CD4-positive, alpha-beta T cell (primary cell): ENCODE results near the gene M1AP. TPM values are rescaled to one million over a fixed set of nuclear protein-coding genes. Genes with fewer than 3 reads are reported as not detected.

Experiments used
- ATAC-seq: fragments of 200-7000 bp; cut with Tn5 transposase; one replicate; pipeline ENCODE4 v1.10.0; 2022; ENCODE audit warnings: mild to moderate bottlenecking; ENCODE audit not compliant: poor library complexity
- CTCF ChIA-PET: fragments of 350-600 bp; sonication (Branson Sonifier 250); formaldehyde crosslinking; loops from one replicate; lab custom pipeline; 2021; ENCODE audit warnings: antibody characterized with exemption, inconsistent platforms; lab: Charles Lee
- POLR2A ChIA-PET: fragments of 350-600 bp; sonication (Branson Sonifier 250); formaldehyde crosslinking; loops from one replicate; lab custom pipeline; 2021; ENCODE audit warnings: antibody characterized with exemption, inconsistent platforms; lab: Charles Lee
- DNase-seq, 14 experiments: peaks; one replicate each; pipeline ENCODE4 v3.0.0-alpha.2; 2013 to 2020; ENCODE audit warnings: mixed read lengths in 2 of 14
- H3K27ac ChIP-seq, 2 donors: one replicate each; pipeline versions ENCODE4 v1.5.1 to v1.7.0; 2013; ENCODE audit warnings: low read length in 2 of 2, low read depth in 1 of 2, mild to moderate bottlenecking in 1 of 2
- H3K27me3 ChIP-seq, 2 experiments: 1 replicate in 1 of 2; 2 replicates in 1 of 2; pipeline versions ENCODE4 v1.6.1 to v1.7.0; 2013; ENCODE audit warnings: low read length in 2 of 2, control low read depth in 1 of 2, mild to moderate bottlenecking in 1 of 2, moderate library complexity in 1 of 2; ENCODE audit not compliant: insufficient read depth in 2 of 2, control insufficient read depth in 1 of 2
- H3K36me3 ChIP-seq: one replicate; pipeline ENCODE4 v1.6.1; 2013; ENCODE audit warnings: low read length, control low read depth; ENCODE audit not compliant: insufficient read depth
- H3K4me1 ChIP-seq: one replicate; pipeline ENCODE4 v1.6.1; 2013; ENCODE audit warnings: low read length, control low read depth; ENCODE audit not compliant: insufficient read depth
- H3K4me3 ChIP-seq: one replicate; pipeline ENCODE4 v1.5.1; 2013; ENCODE audit warnings: mild to moderate bottlenecking, low read length, moderate library complexity
- H3K9me3 ChIP-seq, 2 experiments: 1 replicate in 1 of 2; 2 replicates in 1 of 2; pipeline versions ENCODE4 v1.6.1 to v1.7.0; 2013; ENCODE audit warnings: low read length in 2 of 2, mild to moderate bottlenecking in 2 of 2, control low read depth in 1 of 2, moderate library complexity in 1 of 2; ENCODE audit not compliant: control insufficient read depth in 1 of 2, insufficient read depth in 1 of 2
- H3K27ac Mint-ChIP-seq: one replicate; pipeline ENCODE4 v1.8.0; 2020; ENCODE audit warnings: mixed read lengths
- H3K27me3 Mint-ChIP-seq: one replicate; pipeline ENCODE4 v1.8.0; 2021; ENCODE audit warnings: mixed read lengths
- H3K36me3 Mint-ChIP-seq: one replicate; pipeline ENCODE4 v1.8.0; 2021; ENCODE audit warnings: low read depth, mixed read lengths
- H3K4me1 Mint-ChIP-seq: one replicate; pipeline ENCODE4 v1.8.0; 2021; ENCODE audit warnings: low read depth, mixed read lengths
- H3K4me3 Mint-ChIP-seq: one replicate; pipeline ENCODE4 v1.8.0; 2020; ENCODE audit warnings: mild to moderate bottlenecking, mixed read lengths
- H3K9me3 Mint-ChIP-seq: one replicate; pipeline ENCODE4 v1.8.0; 2020; ENCODE audit warnings: mixed read lengths
- intact Hi-C, 2 experiments: fragments of 100-400 bp; cut with DNase I in 1 of 2; cut with micrococcal nuclease in 1 of 2; formaldehyde crosslinking; loops; one replicate each; pipeline versions ENCODE4 v1.15.1 to v1.9.0; 2023 to 2025; cut with DNase I, micrococcal nuclease
- total RNA-seq, 174 experiments: library from RNA in 2 of 174; stranded (reverse) in 2 of 174; gene quantifications; one replicate each; pipeline ENCODE4 v1.2.3 and lab custom pipeline; 2021 to 2026
- TF ChIP-seq, protein P1 (sequence below): fragments of 200-600 bp; IDR thresholded peaks from one replicate; pipeline ENCODE4 v1.8.0; 2022; ENCODE audit warnings: antibody characterized with exemption, mild to moderate bottlenecking

Gene M1AP
- total RNA-seq, 2 experiments from 2014 or later, result not detected

DNA sequence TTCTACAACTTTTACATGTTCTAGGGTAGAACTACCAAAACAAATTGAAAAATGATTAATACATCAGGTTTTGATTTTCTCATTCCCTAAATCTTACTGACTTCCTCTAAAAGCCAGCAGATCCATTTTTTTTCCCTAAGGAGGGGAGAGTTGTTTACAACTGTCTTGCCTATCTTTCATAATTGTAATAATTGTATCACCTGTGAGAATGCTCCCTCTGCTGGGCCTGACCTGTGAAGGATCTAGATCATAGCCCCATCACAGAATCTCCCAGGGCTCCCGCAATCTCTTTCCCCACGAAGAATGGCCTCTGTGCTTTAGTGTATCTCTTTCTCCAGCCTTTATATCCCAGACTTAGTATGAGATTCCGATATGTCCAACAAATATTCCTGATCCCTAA lies 103.5 kb downstream of the M1AP start:
- Mint-ChIP-seq H3K27me3 (peaks cover 69% of the 10 kb centered on the region), H3K4me3 (no peak overlapping the region), H3K27ac (no peak overlapping the region), H3K4me1 (peaks cover 6% of the 10 kb centered on the region), H3K36me3 (no peaks in the 10 kb centered on the region), H3K9me3 (no peaks in the 10 kb centered on the region)
- TF ChIP-seq, protein P1, sequence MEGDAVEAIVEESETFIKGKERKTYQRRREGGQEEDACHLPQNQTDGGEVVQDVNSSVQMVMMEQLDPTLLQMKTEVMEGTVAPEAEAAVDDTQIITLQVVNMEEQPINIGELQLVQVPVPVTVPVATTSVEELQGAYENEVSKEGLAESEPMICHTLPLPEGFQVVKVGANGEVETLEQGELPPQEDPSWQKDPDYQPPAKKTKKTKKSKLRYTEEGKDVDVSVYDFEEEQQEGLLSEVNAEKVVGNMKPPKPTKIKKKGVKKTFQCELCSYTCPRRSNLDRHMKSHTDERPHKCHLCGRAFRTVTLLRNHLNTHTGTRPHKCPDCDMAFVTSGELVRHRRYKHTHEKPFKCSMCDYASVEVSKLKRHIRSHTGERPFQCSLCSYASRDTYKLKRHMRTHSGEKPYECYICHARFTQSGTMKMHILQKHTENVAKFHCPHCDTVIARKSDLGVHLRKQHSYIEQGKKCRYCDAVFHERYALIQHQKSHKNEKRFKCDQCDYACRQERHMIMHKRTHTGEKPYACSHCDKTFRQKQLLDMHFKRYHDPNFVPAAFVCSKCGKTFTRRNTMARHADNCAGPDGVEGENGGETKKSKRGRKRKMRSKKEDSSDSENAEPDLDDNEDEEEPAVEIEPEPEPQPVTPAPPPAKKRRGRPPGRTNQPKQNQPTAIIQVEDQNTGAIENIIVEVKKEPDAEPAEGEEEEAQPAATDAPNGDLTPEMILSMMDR, result peak; percentile 21
- ChIA-PET CTCF (interaction anchor here (0.9 kb wide), 1 partner anchor 61 kb away, joined by 4 read pairs; the partner anchor contains the start of genes CCDC142 and TTC31), POLR2A (no interaction called here)
- ATAC-seq (no peak), DNase-seq (peak in 4 of 14 experiments; percentile 21 to 41 (median 34))
- Histone ChIP-seq H3K27ac (no peak overlapping the region), H3K36me3 (no peaks in the 10 kb centered on the region), H3K27me3 (peaks cover 28 to 35% of the 10 kb centered on the region in 2 experiments), H3K4me3 (no peak overlapping the region), H3K4me1 (peaks cover 14% of the 10 kb centered on the region), H3K9me3 (peaks cover 0 to 7% of the 10 kb centered on the region in 2 experiments)
- intact Hi-C loops, result no loop called here

DNA sequence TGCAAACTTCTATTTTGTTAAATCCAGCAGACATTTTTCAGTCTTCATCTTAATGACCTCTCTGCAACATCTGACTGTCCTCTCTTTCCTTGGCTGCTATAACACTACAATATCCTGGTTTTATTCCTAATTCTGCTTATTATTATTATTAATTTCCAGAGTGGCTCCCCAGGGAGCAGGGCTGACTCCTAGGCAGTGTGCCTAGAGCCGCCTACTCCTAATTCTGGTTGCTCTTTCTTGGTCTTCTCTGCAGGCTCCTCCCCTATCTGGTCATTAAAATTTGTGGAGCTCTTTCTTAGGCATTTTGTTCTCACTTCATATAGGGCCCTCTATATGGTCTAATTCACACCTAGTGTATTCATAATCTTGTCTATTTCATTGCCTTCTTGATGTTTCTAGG lies 105.2 kb downstream of the M1AP start:
- TF ChIP-seq, protein P1, result no peak
- DNase-seq (no peak), ATAC-seq (no peak)
- no peaks in the 10 kb centered on the region for H3K36me3 ChIP-seq
- Mint-ChIP-seq H3K36me3 (no peaks in the 10 kb centered on the region), H3K4me1 (peaks cover under 1% of the 10 kb centered on the region), H3K9me3 (no peaks in the 10 kb centered on the region), H3K27ac (no peak overlapping the region), H3K4me3 (no peak overlapping the region), H3K27me3 (peaks cover 73% of the 10 kb centered on the region)
- intact Hi-C loops, result no loop called here
- H3K27ac ChIP-seq, result no peak overlapping the region
- H3K27me3 ChIP-seq, result peaks cover 23 to 30% of the 10 kb centered on the region in 2 experiments
- H3K4me3 ChIP-seq, result no peak overlapping the region
- no peaks in the 10 kb centered on the region for H3K9me3 ChIP-seq
- POLR2A ChIA-PET, result no interaction called here
- no peaks in the 10 kb centered on the region for H3K4me1 ChIP-seq
- CTCF ChIA-PET, result no interaction called here

DNA sequence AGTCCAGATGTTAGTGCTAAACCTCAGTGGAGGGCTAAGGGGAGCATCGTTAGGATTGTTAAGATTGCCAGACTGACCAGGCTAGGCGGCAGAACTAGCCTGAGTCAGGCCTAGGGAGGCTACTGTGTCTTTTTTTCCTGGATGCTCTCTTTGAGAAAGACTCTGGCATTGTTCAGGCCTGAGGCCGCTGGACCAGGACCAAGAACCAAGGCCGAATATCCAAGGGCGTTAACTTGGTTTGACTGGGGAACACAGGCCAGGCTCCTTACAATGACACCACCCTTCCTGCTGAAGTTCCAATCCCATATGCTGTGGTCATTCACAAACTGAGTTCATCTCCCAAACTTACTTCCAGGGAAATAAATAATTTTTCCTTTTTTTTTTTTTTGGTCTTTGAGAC lies 107.8 kb downstream of the M1AP start:
- POLR2A ChIA-PET, result no interaction called here
- no peaks in the 10 kb centered on the region for H3K4me1 Mint-ChIP-seq
- no peaks in the 10 kb centered on the region for H3K36me3 Mint-ChIP-seq
- H3K27ac ChIP-seq, result no peak overlapping the region
- no peaks in the 10 kb centered on the region for H3K9me3 ChIP-seq
- no peaks in the 10 kb centered on the region for H3K36me3 ChIP-seq
- no peak overlapping the region for H3K27ac Mint-ChIP-seq
- H3K27me3 ChIP-seq, result peaks cover 14 to 22% of the 10 kb centered on the region in 2 experiments
- no peaks in the 10 kb centered on the region for H3K9me3 Mint-ChIP-seq
- no peak overlapping the region for H3K4me3 Mint-ChIP-seq
- CTCF ChIA-PET, result no interaction called here
- no peak overlapping the region for H3K4me3 ChIP-seq
- DNase-seq (no peak), ATAC-seq (no peak)
- no peaks in the 10 kb centered on the region for H3K4me1 ChIP-seq
- intact Hi-C loops, result no loop called here
- TF ChIP-seq, protein P1, result no peak
- H3K27me3 Mint-ChIP-seq, result peaks cover 57% of the 10 kb centered on the region
